ENCODE results near the gene ZFAND4.
A peak's percentile ranks its signal among the peaks of the same experiment; 100 is the strongest.
"Not testable (repeated sequence)": the region's sequence is repeated elsewhere in the genome, so short reads cannot be mapped to it uniquely, and the experiment has no call there.

The ZFAND4 gene

GRCh38 chr10:45646384-45647050 is 26.1 kb downstream of the ZFAND4 start:
- no peak for DNase-seq (ENCODE audit: insufficient read length, low spot score)
- peak; percentile 28 for FAIRE-seq

GRCh38 chr10:45644527-45644926 is 28.0 kb downstream of the ZFAND4 start:
- no peak for DNase-seq (ENCODE audit: insufficient read length, low spot score)
- FAIRE-seq, result no peak

DNA sequence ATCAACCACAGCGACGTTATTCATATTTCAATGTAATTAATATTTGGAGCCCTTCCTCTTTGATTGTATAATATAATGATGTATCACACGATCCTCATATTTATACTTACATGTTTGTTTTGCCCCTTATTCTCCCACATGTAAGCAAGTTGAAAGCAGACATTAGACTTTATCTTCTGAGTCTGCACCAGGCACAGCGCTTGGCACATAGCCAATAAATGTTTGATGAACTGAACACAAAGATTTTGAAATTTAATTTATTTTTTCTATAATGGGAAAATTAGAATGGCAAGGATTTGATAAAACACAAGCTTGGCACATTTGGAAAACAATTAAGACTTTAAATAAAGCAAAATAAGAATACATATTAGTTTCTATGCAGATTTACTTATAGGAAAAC is 31.6 kb downstream of the ZFAND4 start:
- no peak for DNase-seq (ENCODE audit: insufficient read length, low spot score)

DNA sequence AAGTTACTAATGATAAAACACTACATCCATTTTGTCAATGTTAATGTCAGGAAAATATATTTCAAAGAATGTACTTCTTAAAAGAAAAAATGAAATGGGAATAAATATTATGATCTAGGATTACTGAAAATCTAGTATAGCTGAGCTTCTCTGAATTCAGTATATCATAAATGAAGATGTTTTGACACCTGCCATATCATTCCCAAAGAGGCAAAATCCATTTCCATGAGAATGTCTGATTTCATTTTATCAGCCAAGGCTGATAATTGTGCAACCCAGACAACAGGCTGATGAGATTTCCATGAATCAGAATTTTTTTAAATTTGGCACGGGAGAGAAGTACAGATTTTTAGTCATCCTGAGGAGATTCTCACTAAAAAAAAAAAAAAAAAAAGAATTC is 32.5 kb downstream of the ZFAND4 start:
- DNase-seq (ENCODE audit: insufficient read length, low spot score) (no peak), FAIRE-seq (no peak)

More for the DNA sequence above, 31.6 kb downstream of the ZFAND4 start:
- FAIRE-seq, result no peak

GRCh38 chr10:45627412-45628048 is 45.0 kb downstream of the ZFAND4 start:
- FAIRE-seq, result no peak
- DNase-seq (ENCODE audit: insufficient read length, low spot score), result no peak

DNA sequence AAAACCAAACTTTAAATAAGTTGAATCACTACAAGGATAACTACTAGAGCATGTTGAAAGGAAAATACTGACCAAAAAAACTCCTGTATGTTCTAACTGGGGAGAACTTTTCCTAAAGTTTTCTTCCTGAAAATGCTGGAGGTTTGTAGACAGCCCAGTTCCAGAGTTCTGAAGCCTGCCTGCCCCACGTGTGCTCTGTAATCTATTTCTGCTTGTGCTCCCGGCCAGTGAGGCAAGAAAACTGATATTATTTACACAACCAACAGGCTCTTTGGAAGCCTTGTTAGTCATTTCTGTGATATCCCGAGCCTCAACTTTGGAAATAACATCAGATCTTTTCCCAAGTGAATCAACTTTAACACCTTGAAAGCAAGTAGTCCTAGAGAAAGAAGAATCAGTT is 46.7 kb downstream of the ZFAND4 start:
- DNase-seq (ENCODE audit: insufficient read length, low spot score), result no peak
- FAIRE-seq, result no peak

DNA sequence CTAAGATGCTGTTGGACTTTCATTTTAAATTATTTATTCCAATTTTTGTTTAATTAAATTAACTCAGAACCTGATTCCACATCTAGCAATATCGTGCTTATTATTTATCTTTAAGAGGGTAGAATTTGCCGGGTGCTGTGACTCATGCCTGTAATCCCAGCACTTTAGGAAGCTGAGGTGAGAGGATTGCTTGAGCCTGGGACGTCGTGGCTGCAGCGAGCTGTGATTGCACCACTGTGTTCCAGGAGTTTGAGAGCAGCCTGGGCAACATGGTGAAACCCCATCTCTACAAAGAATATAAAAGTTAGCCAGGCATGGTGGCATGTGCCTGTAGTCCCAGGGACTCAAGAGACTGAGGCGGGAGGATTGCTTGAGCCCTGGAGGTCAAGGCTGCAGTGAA is 47.8 kb downstream of the ZFAND4 start:
- DNase-seq (ENCODE audit: insufficient read length, low spot score), result no peak
- FAIRE-seq, result no peak

DNA sequence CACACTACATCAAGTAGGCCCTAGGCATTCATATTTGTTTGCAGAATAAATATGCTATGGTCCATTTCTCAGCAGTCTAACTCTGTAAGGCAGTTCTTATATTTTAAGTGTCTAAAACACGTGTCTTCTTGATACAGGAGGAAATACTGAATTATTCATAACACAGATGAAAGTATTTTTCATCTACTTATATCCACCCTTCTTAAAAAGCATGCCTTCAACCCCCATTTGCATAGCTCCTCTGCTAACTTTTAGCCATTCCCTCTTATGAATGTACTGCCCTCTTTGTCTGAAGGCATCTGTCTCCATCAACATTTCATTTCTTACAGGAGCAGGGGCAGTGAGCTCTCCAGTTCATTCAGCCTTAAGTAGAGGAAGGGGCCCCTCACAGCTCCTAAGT is 57.7 kb downstream of the ZFAND4 start:
- DNase-seq (ENCODE audit: insufficient read length, low spot score) (no peak), FAIRE-seq (no peak)

DNA sequence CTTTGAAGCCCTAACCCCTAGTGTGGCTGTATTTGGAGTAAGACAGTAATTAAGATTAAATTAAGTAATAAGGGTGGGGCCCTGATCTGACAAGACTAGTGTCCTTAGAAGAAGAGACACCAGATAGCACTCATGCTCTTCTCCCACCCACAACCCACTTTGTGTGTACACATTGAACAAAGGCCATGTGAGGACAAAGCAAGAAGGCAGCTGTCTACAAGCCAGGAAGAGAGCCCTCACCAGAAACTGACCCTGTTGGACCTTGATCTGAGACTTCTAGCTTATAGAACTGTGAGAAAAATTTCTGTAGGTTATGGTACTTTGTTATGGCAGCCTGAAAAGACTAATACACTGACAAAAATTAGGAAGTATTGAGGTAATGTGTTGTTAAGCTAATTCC is 59.8 kb downstream of the ZFAND4 start:
- FAIRE-seq, result no peak
- no peak for DNase-seq (ENCODE audit: insufficient read length, low spot score)

DNA sequence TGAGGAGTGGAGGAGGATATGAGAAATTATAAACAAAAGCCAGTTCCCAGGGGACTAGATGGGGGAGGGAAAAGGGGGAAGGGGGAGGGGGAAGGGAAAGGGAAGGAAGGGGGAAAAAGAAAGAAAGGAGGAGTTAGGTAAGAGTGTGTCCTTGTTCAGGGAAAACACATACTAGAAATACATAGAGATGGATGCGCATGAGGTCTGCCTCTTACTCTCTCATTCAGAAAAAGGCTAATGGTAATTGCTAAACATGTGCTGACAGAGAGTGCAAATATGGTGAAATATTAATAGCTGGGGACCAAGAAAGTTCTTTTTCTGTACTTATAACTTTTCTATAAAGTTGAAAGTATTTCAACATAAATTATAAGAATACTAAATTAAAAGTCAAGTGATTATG is 64.5 kb downstream of the ZFAND4 start:
- FAIRE-seq, result no peak
- DNase-seq (ENCODE audit: insufficient read length, low spot score), result no peak

DNA sequence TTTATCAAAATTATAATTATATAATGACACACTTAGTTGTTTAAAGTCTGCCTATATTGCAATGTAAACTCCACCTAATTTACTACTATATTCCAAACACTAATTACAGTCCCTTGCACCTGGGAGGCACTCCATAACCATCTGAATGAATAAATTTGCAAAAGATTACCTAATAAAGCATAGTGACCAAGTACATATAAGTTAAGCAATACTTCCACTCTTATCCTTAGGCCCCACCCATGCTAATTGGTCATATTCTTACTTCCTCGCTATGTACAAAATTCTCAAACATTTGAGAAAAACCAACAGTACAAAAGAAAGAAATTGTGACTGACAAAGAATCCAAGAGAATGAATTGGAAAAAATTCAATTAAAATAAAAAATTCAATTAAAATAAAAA is 65.3 kb downstream of the ZFAND4 start:
- no peak for DNase-seq (ENCODE audit: insufficient read length, low spot score)
- FAIRE-seq, result no peak

DNA sequence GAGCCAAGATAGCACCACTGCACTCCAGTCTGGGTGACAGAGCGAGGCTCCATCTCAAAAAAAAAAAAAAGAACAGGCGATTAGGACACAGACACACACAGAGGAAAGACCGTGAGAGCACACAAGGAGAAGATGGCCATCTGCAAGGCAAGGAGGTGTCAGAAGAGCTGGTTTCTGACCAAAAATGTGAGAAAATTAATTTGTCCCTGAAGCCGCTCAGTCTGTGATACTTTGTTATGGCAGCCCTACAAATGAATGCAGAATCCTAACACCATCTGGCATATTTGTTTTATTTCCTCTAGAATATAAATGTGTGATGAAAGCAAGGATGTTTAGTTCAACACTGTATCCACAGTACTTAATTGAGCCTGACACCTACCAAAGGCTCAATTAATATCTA is 69.7 kb downstream of the ZFAND4 start:
- DNase-seq (ENCODE audit: insufficient read length, low spot score) (no peak), FAIRE-seq (no peak)

DNA sequence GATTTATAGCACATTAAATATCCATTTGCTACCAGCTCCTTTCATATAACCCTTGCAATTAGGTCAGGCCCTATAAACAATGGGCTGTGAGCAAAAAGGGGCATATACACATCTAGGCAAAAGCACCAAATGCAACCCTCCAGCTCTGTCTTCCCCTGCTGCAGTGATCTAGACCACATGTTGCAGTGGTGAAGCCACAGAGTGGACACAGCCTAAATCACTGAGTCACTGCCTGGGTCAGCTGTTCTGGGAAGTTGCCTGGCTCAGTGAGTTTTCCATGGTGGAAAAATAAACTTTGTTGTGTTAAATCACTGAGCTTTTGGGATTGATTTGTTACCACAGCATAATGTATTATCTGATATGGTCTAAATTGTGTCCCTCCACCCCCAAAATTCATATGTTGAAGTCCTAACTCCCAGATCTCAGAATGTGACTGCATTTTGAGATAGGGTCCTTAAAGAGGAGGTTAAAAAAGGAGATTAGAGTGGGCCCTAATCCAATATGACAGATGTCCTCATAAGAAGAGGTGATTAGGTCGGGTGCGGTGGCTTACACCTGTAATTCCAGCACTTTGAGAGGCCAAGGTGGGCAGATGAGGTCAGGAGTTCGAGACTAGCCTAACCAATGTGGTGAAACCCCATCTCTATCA is 70.4 kb downstream of the ZFAND4 start:
- FAIRE-seq, result no peak
- DNase-seq (ENCODE audit: insufficient read length, low spot score), result no peak

GRCh38 chr10:45601254-45601930 is 71.2 kb downstream of the ZFAND4 start:
- not testable (repeated sequence) for DNase-seq (ENCODE audit: insufficient read length, low spot score); FAIRE-seq

- not testable (repeated sequence) for DNase-seq (ENCODE audit: insufficient read length, low spot score); FAIRE-seq
Measured at GRCh38 chr10:45600337-45601253, 72.0 kb downstream of the ZFAND4 start.

GRCh38 chr10:45599646-45600045 is 72.9 kb downstream of the ZFAND4 start:
- FAIRE-seq, result no peak
- DNase-seq (ENCODE audit: insufficient read length, low spot score), result no peak

GRCh38 chr10:45599021-45599603 is 73.5 kb downstream of the ZFAND4 start:
- FAIRE-seq (no peak), DNase-seq (ENCODE audit: insufficient read length, low spot score) (no peak)

DNA sequence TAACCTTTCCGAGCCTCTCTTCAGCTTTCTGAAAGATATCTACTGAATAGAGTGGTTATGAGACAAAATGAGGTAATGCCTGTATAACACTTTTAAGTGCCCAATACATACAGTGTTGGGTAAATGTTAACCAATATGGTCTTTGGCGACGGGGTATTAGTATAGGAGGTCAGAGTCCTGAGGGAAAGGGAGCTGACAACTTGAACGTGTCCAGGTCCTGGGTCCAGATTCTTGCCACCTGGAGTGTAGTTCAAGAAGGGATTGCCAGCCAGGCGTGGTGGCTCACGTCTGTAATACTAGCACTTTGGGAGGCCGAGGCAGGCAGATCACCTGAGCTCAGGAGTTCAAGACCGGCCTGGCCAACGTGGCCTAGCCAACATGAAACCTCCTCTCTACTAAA is 76.0 kb downstream of the ZFAND4 start:
- FAIRE-seq (no peak), DNase-seq (ENCODE audit: insufficient read length, low spot score) (no peak)

GRCh38 chr10:45594276-45595157 is 78.1 kb downstream of the ZFAND4 start:
- FAIRE-seq, result peak; percentile 99
- DNase-seq (ENCODE audit: insufficient read length, low spot score), result peak; percentile 91

Data from HTR-8/SVneo (cell line).